K562 (cell line): Measurements from ENCODE around the gene UBA7. TPM values are rescaled to one million over a fixed set of nuclear protein-coding genes. Genes with fewer than 3 reads are reported as not detected.

ENCODE experiments used
- CSDE1 ChIP-seq, 2 experiments: fragments of 450-650 bp; IDR thresholded peaks; 2 replicates each; pipeline ENCODE4 v1.6.1; 2016; ENCODE audit warnings: mild to moderate bottlenecking in 1 of 2
- DIDO1 ChIP-seq: fragments of 450-650 bp; IDR thresholded peaks from 2 replicates; pipeline ENCODE4 v1.6.1; 2016; ENCODE audit warnings: low read depth, missing biosample characterization, missing genetic modification characterization
- DMBX1 ChIP-seq: fragments of 250-450 bp; sonication (Bioruptor Pico); IDR thresholded peaks from 2 replicates; pipeline ENCODE4 v1.8.0; 2022; ENCODE audit warnings: inconsistent platforms, mild to moderate bottlenecking, moderate library complexity, borderline replicate concordance
- IRF9 ChIP-seq: fragments of 450-650 bp; IDR thresholded peaks from 2 replicates; pipeline ENCODE4 v1.6.1; 2016; ENCODE audit warnings: missing biosample characterization, missing genetic modification characterization
- NFE2L1 ChIP-seq: fragments of 450-650 bp; IDR thresholded peaks from 2 replicates; pipeline ENCODE4 v1.6.1; 2016; ENCODE audit warnings: missing genetic modification characterization, low read depth, mild to moderate bottlenecking, missing compliant biosample characterization, moderate library complexity, borderline replicate concordance
- NUFIP1 ChIP-seq: fragments of 450-650 bp; IDR thresholded peaks from 2 replicates; pipeline ENCODE4 v1.6.1; 2018; ENCODE audit not compliant: partially characterized antibody
- PHF8 ChIP-seq: fragments of 200-600 bp; sonication (generic); IDR thresholded peaks from 2 replicates; pipeline ENCODE4 v1.6.1; 2012; ENCODE audit warnings: mixed run types, mild to moderate bottlenecking, inconsistent platforms, low read length, moderate library complexity, borderline replicate concordance
- SP2 ChIP-seq: IDR thresholded peaks from 2 replicates; pipeline ENCODE4 v1.6.1; 2011; ENCODE audit warnings: mild to moderate bottlenecking, low read depth, low read length, moderate library complexity; ENCODE audit not compliant: poor library complexity, severe bottlenecking; ENCODE audit errors: extremely low read depth
- STAG1 ChIP-seq: sonication (generic); formaldehyde crosslinking; IDR thresholded peaks from 2 replicates; pipeline ENCODE4 v1.5.0; 2020; ENCODE audit warnings: missing genetic modification reagents, borderline replicate concordance
- ZNF239 ChIP-seq: fragments of 250-450 bp; sonication (Bioruptor Pico); IDR thresholded peaks from 2 replicates; pipeline ENCODE4 v1.4.0; 2020; ENCODE audit warnings: mild to moderate bottlenecking
- ZNF263 ChIP-seq: sonication (generic); formaldehyde crosslinking; IDR thresholded peaks from 2 replicates; pipeline ENCODE4 v1.8.0; 2022; ENCODE audit warnings: mild to moderate bottlenecking, missing genetic modification reagents, borderline replicate concordance
- ZNF639 ChIP-seq, 2 experiments: fragments of 200-800 bp in 1 of 2; sonication (Bioruptor generic) in 1 of 2; sonication (generic) in 1 of 2; formaldehyde crosslinking in 1 of 2; IDR thresholded peaks in 1 of 2; conservative IDR thresholded peaks in 1 of 2; 2 replicates each; pipeline versions ENCODE4 v1.5.0 to v1.6.1; 2016 to 2020; ENCODE audit warnings: missing compliant biosample characterization in 1 of 2, missing genetic modification characterization in 1 of 2, missing genetic modification reagents in 1 of 2
- ZNF699 ChIP-seq: fragments of 250-450 bp; sonication (Bioruptor Pico); IDR thresholded peaks from 2 replicates; pipeline ENCODE4 v1.8.0; 2021; ENCODE audit warnings: mild to moderate bottlenecking, moderate library complexity; ENCODE audit not compliant: insufficient replicate concordance
- polyA plus RNA-seq, 8 experiments: library from polyadenylated mRNA; depleted of rRNA in 4 of 8; stranded (reverse) in 5 of 8; unstranded in 3 of 8; fragments of >200 nt; fragmentation: Nextera tagmentation in 2 of 8; fragmentation: Illumina TruSeq in 1 of 8; extraction: Ambion mirVana in 2 of 8; extraction: Trizol in 1 of 8; gene quantifications; 2 replicates each; pipeline versions ENCODE4 v1.2.1 to v1.2.3, GENCODE V29; 2011 to 2014; ENCODE audit warnings: inconsistent platforms in 1 of 8, missing spikeins in 1 of 8
- total RNA-seq, 7 experiments: library from RNA; depleted of rRNA in 6 of 7; stranded (reverse); fragments of >200 nt in 6 of 7; fragmentation: Illumina TruSeq in 2 of 7; extraction: Trizol in 2 of 7; gene quantifications; 2 replicates each; pipeline versions ENCODE4 v1.2.1 to v1.2.3, GENCODE V29; 2011 to 2021; ENCODE audit warnings: low replicate concordance in 1 of 7
- TF ChIP-seq, protein P1 (sequence below), 2 experiments: fragments of 450-650 bp in 1 of 2; sonication (generic) in 1 of 2; formaldehyde crosslinking in 1 of 2; IDR thresholded peaks; 2 replicates each; pipeline versions ENCODE4 v1.7.1 to v1.9.0; 2016 to 2022; ENCODE audit warnings: inconsistent platforms in 1 of 2, mild to moderate bottlenecking in 1 of 2, missing genetic modification reagents in 1 of 2

UBA7 gene
- total and polyA plus RNA-seq, 9 of the 15 experiments (the other 6 are each of a cell fraction or from before 2014, with no cell fraction given), result 0.17 to 3.3 (median 2.0) TPM

DNA sequence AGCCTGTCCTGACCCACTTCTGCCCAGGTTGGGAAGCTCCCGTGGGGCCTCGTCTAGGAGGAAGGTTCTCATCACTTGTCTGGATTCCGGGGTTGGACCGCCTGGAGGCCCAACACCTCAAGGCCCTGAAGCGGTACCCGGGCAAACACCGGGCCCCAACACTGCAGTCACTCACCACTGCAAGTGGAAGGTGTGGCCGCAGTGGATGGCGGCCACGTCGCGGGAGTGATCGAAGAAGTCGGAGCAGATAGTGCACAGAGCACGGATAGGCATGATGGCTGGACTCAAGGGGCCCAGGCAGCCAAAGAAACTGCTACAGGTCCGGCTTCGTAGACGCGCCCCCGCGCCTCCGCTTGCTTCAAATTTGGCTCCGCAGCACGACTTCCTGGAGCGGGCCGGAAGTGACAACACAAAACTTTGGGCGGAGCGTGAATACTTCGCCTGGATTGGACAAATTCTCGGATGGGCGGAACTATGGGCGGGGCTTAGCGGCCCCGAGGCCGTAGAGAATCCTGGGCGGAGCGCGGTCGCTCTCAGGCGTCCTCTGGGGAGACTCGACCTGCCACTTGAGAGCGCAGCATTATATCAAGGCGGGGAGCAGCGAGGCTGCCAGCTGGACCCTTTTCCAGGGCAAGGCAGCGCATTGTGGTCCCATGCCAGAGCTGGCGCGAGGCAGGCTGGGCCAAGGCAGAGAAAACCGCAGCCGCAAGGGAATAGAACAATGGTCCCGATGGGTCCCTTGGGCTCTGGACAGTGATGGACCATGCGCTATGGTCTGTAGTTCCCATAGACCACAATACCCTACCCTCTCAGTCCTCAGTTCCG is 42.6 kb upstream of the UBA7 start, which contains the start of gene TRAIP (continued):
- TF ChIP-seq DIDO1 (peak; percentile 55; the same call in 1 of the 2 replicates), SP2 (peak; percentile 48), STAG1 (CRISPR knock-in tag) (no peak; the same call in 1 of the 2 replicates), NFE2L1 (tag) (no peak), ZNF263 (CRISPR knock-in tag) (no peak), CSDE1 (IDR thresholded peaks at IDR 0.05) (no peak), ZNF699 (CRISPR knock-in tag) (no peak), ZNF639 (CRISPR knock-in tag; conservative IDR thresholded peaks at IDR 0.05 in 1 of 2, IDR thresholded peaks at IDR 0.05 in 1 of 2) (no peak), PHF8 (peak; percentile 88; the same call in 1 of the 2 replicates), NUFIP1 (no peak), ZNF239 (CRISPR knock-in tag) (no peak), DMBX1 (CRISPR knock-in tag) (no peak), IRF9 (tag) (no peak)
- TF ChIP-seq, protein P1, sequence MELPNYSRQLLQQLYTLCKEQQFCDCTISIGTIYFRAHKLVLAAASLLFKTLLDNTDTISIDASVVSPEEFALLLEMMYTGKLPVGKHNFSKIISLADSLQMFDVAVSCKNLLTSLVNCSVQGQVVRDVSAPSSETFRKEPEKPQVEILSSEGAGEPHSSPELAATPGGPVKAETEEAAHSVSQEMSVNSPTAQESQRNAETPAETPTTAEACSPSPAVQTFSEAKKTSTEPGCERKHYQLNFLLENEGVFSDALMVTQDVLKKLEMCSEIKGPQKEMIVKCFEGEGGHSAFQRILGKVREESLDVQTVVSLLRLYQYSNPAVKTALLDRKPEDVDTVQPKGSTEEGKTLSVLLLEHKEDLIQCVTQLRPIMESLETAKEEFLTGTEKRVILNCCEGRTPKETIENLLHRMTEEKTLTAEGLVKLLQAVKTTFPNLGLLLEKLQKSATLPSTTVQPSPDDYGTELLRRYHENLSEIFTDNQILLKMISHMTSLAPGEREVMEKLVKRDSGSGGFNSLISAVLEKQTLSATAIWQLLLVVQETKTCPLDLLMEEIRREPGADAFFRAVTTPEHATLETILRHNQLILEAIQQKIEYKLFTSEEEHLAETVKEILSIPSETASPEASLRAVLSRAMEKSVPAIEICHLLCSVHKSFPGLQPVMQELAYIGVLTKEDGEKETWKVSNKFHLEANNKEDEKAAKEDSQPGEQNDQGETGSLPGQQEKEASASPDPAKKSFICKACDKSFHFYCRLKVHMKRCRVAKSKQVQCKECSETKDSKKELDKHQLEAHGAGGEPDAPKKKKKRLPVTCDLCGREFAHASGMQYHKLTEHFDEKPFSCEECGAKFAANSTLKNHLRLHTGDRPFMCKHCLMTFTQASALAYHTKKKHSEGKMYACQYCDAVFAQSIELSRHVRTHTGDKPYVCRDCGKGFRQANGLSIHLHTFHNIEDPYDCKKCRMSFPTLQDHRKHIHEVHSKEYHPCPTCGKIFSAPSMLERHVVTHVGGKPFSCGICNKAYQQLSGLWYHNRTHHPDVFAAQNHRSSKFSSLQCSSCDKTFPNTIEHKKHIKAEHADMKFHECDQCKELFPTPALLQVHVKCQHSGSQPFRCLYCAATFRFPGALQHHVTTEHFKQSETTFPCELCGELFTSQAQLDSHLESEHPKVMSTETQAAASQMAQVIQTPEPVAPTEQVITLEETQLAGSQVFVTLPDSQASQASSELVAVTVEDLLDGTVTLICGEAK (IDR thresholded peaks at IDR 0.05), result peak; percentile 93
- TF ChIP-seq, protein P1 (CRISPR knock-in tag; IDR thresholded peaks at IDR 0.05), result no peak
